CD4-positive, CD25-positive, alpha-beta regulatory T cell (primary cell): Measurements from ENCODE around the gene PPA2. TPM values are rescaled to one million over a fixed set of nuclear protein-coding genes. Genes with fewer than 3 reads are reported as not detected.

ENCODE experiments used
- ATAC-seq, 2 donors: fragments of 150-1000 bp; cut with Tn5 transposase; one replicate each; pipeline ENCODE4 v1.10.0; 2021; ENCODE audit warnings: low read depth in 2 of 2, moderate number of reproducible peaks in 2 of 2, moderate library complexity in 1 of 2
- DNase-seq, 3 donors: peaks; one replicate each; pipeline versions ENCODE4 v3.0.0 to v3.0.0-alpha.2; 2012 to 2022; ENCODE audit warnings: mixed read lengths in 1 of 3
- H3K27ac ChIP-seq: one replicate; pipeline ENCODE4 v1.7.0; 2013; ENCODE audit warnings: mild to moderate bottlenecking, low read length; ENCODE audit not compliant: insufficient read depth, poor library complexity, severe bottlenecking
- H3K27me3 ChIP-seq: one replicate; pipeline ENCODE4 v1.7.0; 2013; ENCODE audit warnings: low read length; ENCODE audit not compliant: control insufficient read depth, insufficient read depth
- H3K36me3 ChIP-seq: one replicate; pipeline ENCODE4 v1.7.0; 2013; ENCODE audit warnings: mild to moderate bottlenecking, low read length, moderate library complexity; ENCODE audit not compliant: control insufficient read depth, insufficient read depth
- H3K4me1 ChIP-seq: 2 replicates; pipeline ENCODE4 v1.7.0; 2013; ENCODE audit warnings: mild to moderate bottlenecking, low read length; ENCODE audit not compliant: insufficient read depth, control insufficient read depth, poor library complexity, severe bottlenecking
- H3K4me3 ChIP-seq: one replicate; pipeline ENCODE4 v1.7.0; 2013; ENCODE audit warnings: low read depth, mild to moderate bottlenecking, low read length, moderate library complexity
- H3K9me3 ChIP-seq, 2 experiments: 1 replicate in 1 of 2; 2 replicates in 1 of 2; pipeline ENCODE4 v1.7.0; 2013; ENCODE audit warnings: low read length in 2 of 2, mild to moderate bottlenecking in 1 of 2, moderate library complexity in 1 of 2; ENCODE audit not compliant: control insufficient read depth in 2 of 2
- H3K27ac Mint-ChIP-seq, 3 donors: one replicate each; pipeline ENCODE4 v1.8.0; 2020 to 2022; ENCODE audit warnings: mild to moderate bottlenecking in 3 of 3, mixed read lengths in 3 of 3, moderate library complexity in 2 of 3
- H3K27me3 Mint-ChIP-seq: one replicate; pipeline ENCODE4 v1.8.0; 2022; ENCODE audit warnings: mild to moderate bottlenecking, mixed read lengths
- H3K36me3 Mint-ChIP-seq: one replicate; pipeline ENCODE4 v1.8.0; 2020; ENCODE audit warnings: mixed read lengths
- H3K4me1 Mint-ChIP-seq, 4 donors: one replicate each; pipeline ENCODE4 v1.8.0; 2020 to 2022; ENCODE audit warnings: mixed read lengths in 4 of 4, mild to moderate bottlenecking in 1 of 4
- H3K4me3 Mint-ChIP-seq, 4 donors: one replicate each; pipeline ENCODE4 v1.8.0; 2020 to 2022; ENCODE audit warnings: mild to moderate bottlenecking in 4 of 4, mixed read lengths in 4 of 4, moderate library complexity in 3 of 4
- H3K9me3 Mint-ChIP-seq, 7 donors: one replicate each; pipeline ENCODE4 v1.8.0; 2020 to 2022; ENCODE audit warnings: mixed read lengths in 7 of 7, mild to moderate bottlenecking in 3 of 7, moderate library complexity in 2 of 7
- polyA plus RNA-seq, 4 donors: library from polyadenylated mRNA; unstranded; fragments of 300-500 nt; fragmentation: Illumina TruSeq; gene quantifications; one replicate each; pipeline ENCODE4 v1.2.3, GENCODE V29; 2021
- total RNA-seq: library from RNA; stranded (reverse); gene quantifications from one replicate; pipeline ENCODE4 v1.2.3, GENCODE V29; 2022

Gene PPA2
- total and polyA plus RNA-seq, 5 donors from 2014 or later = 42.2 to 126 (median 106) TPM

- H3K4me3 ChIP-seq = no peak overlapping the region
- Mint-ChIP-seq H3K4me1 (no peaks in the 10 kb centered on the region), H3K9me3 (peaks cover 0 to 13% (median 6%) of the 10 kb centered on the region in 7 donors), H3K36me3 (no peaks in the 10 kb centered on the region), H3K27ac (no peak overlapping the region), H3K4me3 (no peak overlapping the region), H3K27me3 (no peaks in the 10 kb centered on the region)
- H3K27me3 ChIP-seq = peaks cover 1% of the 10 kb centered on the region
- no peak overlapping the region for H3K27ac ChIP-seq
- DNase-seq = no peak
- no peak for ATAC-seq
- H3K36me3 ChIP-seq = no peaks in the 10 kb centered on the region
- no peaks in the 10 kb centered on the region for H3K4me1 ChIP-seq
- no peaks in the 10 kb centered on the region for H3K9me3 ChIP-seq
These were observed 23.0 kb upstream of the PPA2 start for GRCh38 chr4:105496899-105497298.

- no peaks in the 10 kb centered on the region for H3K36me3 ChIP-seq
- peaks cover 0 to 13% (median 6%) of the 10 kb centered on the region in 7 donors for H3K9me3 Mint-ChIP-seq
- H3K36me3 Mint-ChIP-seq = no peaks in the 10 kb centered on the region
- no peak overlapping the region for H3K4me3 Mint-ChIP-seq
- H3K27me3 Mint-ChIP-seq = no peaks in the 10 kb centered on the region
- no peaks in the 10 kb centered on the region for H3K4me1 Mint-ChIP-seq
- ATAC-seq (no peak), DNase-seq (no peak)
- no peaks in the 10 kb centered on the region for H3K4me1 ChIP-seq
- H3K27me3 ChIP-seq = peaks cover 1% of the 10 kb centered on the region
- no peak overlapping the region for H3K4me3 ChIP-seq
- no peaks in the 10 kb centered on the region for H3K9me3 ChIP-seq
- H3K27ac Mint-ChIP-seq = no peak overlapping the region
- no peak overlapping the region for H3K27ac ChIP-seq
These were observed 21.8 kb upstream of the PPA2 start for GRCh38 chr4:105495667-105496066.

- Histone ChIP-seq H3K9me3 (peaks cover 0 to 4% of the 10 kb centered on the region in 2 experiments), H3K4me1 (no peaks in the 10 kb centered on the region), H3K27ac (no peak overlapping the region), H3K36me3 (no peaks in the 10 kb centered on the region), H3K27me3 (peaks cover 1% of the 10 kb centered on the region), H3K4me3 (no peak overlapping the region)
- DNase-seq (no peak), ATAC-seq (no peak)
- Mint-ChIP-seq H3K9me3 (peaks cover 0 to 20% (median 6%) of the 10 kb centered on the region in 7 donors), H3K27me3 (peaks cover 13% of the 10 kb centered on the region), H3K36me3 (no peaks in the 10 kb centered on the region), H3K27ac (no peak overlapping the region), H3K4me1 (no peaks in the 10 kb centered on the region), H3K4me3 (no peak overlapping the region)
These were observed 16.7 kb upstream of the PPA2 start for GRCh38 chr4:105490523-105490922.

GRCh38 chr4:105483840-105484239, 10.0 kb upstream of the PPA2 start:
- Histone ChIP-seq H3K27ac (no peak overlapping the region), H3K4me3 (no peak overlapping the region), H3K36me3 (no peaks in the 10 kb centered on the region), H3K4me1 (no peaks in the 10 kb centered on the region), H3K27me3 (peaks cover 6% of the 10 kb centered on the region), H3K9me3 (peaks cover 0 to under 1% of the 10 kb centered on the region in 2 experiments)
- Mint-ChIP-seq H3K36me3 (no peaks in the 10 kb centered on the region), H3K27ac (no peak overlapping the region), H3K9me3 (peaks cover 0 to 8% (median 0%) of the 10 kb centered on the region in 7 donors), H3K4me1 (no peaks in the 10 kb centered on the region), H3K4me3 (no peak overlapping the region), H3K27me3 (peaks cover 23% of the 10 kb centered on the region)
- DNase-seq (no peak), ATAC-seq (no peak)

- H3K27me3 Mint-ChIP-seq = peaks cover 14% of the 10 kb centered on the region
- peak; percentile 1 to 2 for ATAC-seq
These were observed 247 bp upstream of the PPA2 start for GRCh38 chr4:105474099-105474518.

GRCh38 chr4:105472871-105473323, 965 bp downstream of the PPA2 start:
- H3K27ac ChIP-seq = peak overlapping the region; percentile 97
- H3K4me3 ChIP-seq = peak overlapping the region; percentile 82
- ATAC-seq = peak; percentile 12 to 23
- no peaks in the 10 kb centered on the region for H3K9me3 ChIP-seq
- Mint-ChIP-seq H3K9me3 (no peaks in the 10 kb centered on the region), H3K36me3 (peaks cover 4% of the 10 kb centered on the region), H3K4me3 (peak overlapping the region; percentile 81 to 99 (median 98)), H3K27ac (peak overlapping the region; percentile 96 to 99 (median 96)), H3K4me1 (peaks cover 31 to 53% (median 45%) of the 10 kb centered on the region in 4 donors), H3K27me3 (peaks cover 9% of the 10 kb centered on the region)
- H3K27me3 ChIP-seq = peaks cover 3% of the 10 kb centered on the region
- H3K36me3 ChIP-seq = no peaks in the 10 kb centered on the region
- H3K4me1 ChIP-seq = peaks cover 27% of the 10 kb centered on the region
- DNase-seq = no peak

More at GRCh38 chr4:105474099-105474518, 247 bp upstream of the PPA2 start:
- H3K9me3 Mint-ChIP-seq = no peaks in the 10 kb centered on the region
- no peak for DNase-seq
- H3K36me3 Mint-ChIP-seq = no peaks in the 10 kb centered on the region
- Histone ChIP-seq H3K27ac (peak overlapping the region; percentile 97), H3K9me3 (no peaks in the 10 kb centered on the region), H3K36me3 (no peaks in the 10 kb centered on the region), H3K4me3 (peak overlapping the region; percentile 58), H3K4me1 (peaks cover 27% of the 10 kb centered on the region), H3K27me3 (peaks cover 3% of the 10 kb centered on the region)
- H3K27ac Mint-ChIP-seq = peak overlapping the region; percentile 60 to 99 (median 96)
- peak overlapping the region; percentile 81 to 99 (median 98) for H3K4me3 Mint-ChIP-seq
- H3K4me1 Mint-ChIP-seq = peaks cover 20 to 42% (median 36%) of the 10 kb centered on the region in 4 donors

- H3K4me3 Mint-ChIP-seq = peak overlapping the region; percentile 73 to 99 (median 90)
- peaks cover 15% of the 10 kb centered on the region for H3K36me3 Mint-ChIP-seq
- no peaks in the 10 kb centered on the region for H3K9me3 Mint-ChIP-seq
- peak; percentile 60 to 85 (median 74) for DNase-seq
- Histone ChIP-seq H3K9me3 (no peaks in the 10 kb centered on the region), H3K27ac (peak overlapping the region; percentile 36), H3K27me3 (peaks cover 2% of the 10 kb centered on the region), H3K4me1 (peaks cover 27% of the 10 kb centered on the region), H3K36me3 (peaks cover 7% of the 10 kb centered on the region), H3K4me3 (peak overlapping the region; percentile 82)
- ATAC-seq = peak; percentile 45 to 49
- H3K4me1 Mint-ChIP-seq = peaks cover 40 to 62% (median 52%) of the 10 kb centered on the region in 4 donors
- peak overlapping the region; percentile 60 to 96 (median 85) for H3K27ac Mint-ChIP-seq
- H3K27me3 Mint-ChIP-seq = peaks cover 6% of the 10 kb centered on the region
These were observed 2.2 kb downstream of the PPA2 start for GRCh38 chr4:105471566-105472176.

GRCh38 chr4:105470766-105471165, 3.1 kb downstream of the PPA2 start:
- Histone ChIP-seq H3K27ac (no peak overlapping the region), H3K27me3 (no peaks in the 10 kb centered on the region), H3K36me3 (peaks cover 12% of the 10 kb centered on the region), H3K9me3 (no peaks in the 10 kb centered on the region), H3K4me3 (peak overlapping the region; percentile 82), H3K4me1 (peaks cover 27% of the 10 kb centered on the region)
- no peaks in the 10 kb centered on the region for H3K27me3 Mint-ChIP-seq
- H3K36me3 Mint-ChIP-seq = peaks cover 19% of the 10 kb centered on the region
- H3K4me1 Mint-ChIP-seq = peaks cover 47 to 66% (median 55%) of the 10 kb centered on the region in 4 donors
- ATAC-seq (no peak), DNase-seq (no peak)
- no peaks in the 10 kb centered on the region for H3K9me3 Mint-ChIP-seq
- peak overlapping the region in 1 of 4 donors; percentile 73 for H3K4me3 Mint-ChIP-seq
- peak overlapping the region in 2 of 3 donors; percentile 28 to 96 for H3K27ac Mint-ChIP-seq
